Activated naive CD8-positive, alpha-beta T cell treated with anti-CD3 and anti-CD28 coated beads, Interleukin-2, amount 50 U/mL, for 16 hours (primary cell): ENCODE data around the gene E2F2.

Experiments
- DNase-seq: peaks from one replicate; pipeline ENCODE4 v3.0.0-alpha.2; 2020; ENCODE audit warnings: low read depth, low spot score

The E2F2 gene

DNA sequence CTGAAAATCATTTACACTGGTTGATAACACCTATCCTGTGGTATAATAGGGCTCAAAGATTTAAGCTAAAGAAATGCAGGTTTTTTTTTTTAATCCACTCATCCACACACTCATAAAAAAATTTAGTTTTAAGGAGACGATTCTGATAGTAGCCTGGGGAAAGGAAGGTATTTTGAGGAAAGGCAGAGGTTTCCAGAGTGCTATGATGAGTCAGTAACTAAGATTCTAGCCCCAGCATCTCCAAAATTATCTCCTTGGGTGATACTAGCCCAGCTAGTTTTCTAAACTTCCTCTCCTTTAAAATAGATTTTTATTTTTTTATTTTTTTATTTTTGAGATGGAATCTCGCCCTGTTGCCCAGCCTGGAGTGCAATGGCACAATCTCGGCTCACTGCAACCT, 67.7 kb downstream of the E2F2 start:
- DNase-seq = no peak

DNA sequence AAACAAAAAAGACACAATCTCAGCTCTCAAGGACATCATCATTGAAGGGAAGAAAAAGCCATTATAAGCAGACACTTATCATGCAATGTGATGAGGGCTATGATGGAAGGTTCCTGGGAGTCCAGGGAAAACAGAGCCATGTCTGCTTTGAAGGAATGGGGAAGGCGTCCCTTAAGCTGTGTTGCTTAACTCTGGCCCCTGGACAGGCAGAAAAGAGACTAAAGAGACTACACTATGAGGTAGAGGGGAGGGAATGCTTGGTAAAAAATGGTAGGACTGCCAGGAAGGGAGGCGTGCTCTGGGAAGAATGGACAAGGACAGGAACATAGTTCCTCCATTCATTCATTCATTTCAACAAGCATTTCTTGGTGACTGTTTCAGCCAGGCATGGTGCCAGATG, 68.3 kb downstream of the E2F2 start:
- DNase-seq = no peak

DNA sequence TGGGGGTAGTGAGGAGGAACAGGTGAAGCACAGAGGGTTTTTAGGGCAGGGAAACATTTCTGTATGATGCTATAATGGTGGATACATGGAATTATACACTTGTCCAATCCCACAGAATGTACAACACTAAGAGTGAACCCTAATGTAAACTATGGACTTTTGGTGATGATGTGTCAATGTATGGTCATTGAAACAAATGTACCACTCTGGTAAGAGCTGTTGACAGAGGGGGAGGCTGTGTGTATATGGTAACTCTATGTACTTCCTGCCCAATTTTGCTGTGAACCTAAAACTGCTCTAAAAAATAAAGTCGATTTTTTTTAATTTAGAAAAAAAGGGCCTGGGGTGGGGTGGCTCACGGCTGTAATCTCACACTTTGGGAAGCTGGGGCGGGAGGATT, 70.0 kb downstream of the E2F2 start:
- DNase-seq = no peak

DNA sequence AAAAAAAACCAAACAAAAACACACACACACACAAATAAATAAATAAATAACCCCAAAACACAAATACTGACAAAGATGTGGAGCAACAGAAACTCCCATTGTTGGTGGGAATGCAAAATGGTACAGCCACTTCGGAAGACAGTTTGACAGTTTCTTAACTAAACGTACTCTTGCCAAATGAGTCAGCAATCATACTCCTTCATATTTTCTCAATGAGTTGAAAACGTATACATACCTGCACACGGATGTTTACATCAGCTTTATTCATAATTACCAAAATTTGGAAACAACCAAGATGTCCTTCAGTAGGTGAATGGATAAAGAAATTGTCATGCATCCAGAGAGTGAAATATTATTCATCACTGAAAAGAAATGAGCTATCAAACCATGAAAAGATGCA, 70.5 kb downstream of the E2F2 start:
- no peak for DNase-seq

DNA sequence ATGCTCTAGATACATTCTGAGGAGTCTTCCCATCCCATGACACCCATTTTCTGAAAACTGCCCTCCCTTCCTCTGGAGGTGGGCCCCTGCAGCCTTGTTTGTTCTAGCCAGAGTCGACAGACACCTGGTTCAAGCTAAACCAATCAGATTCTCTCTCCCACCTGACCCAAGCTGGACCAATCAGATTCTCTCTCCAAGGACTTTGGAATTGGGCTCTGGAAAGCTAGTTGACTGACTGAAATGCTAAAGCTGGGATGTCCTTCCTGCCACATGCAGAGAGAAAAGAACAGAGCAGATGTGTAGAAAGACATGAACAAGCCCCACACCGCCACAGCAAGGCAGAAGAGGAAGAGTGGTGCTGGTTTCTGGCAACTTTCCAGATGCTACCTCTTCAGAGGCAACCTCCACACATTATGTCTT, 71.7 kb downstream of the E2F2 start:
- no peak for DNase-seq
